ENCODE results near the gene IL17RE.
"Not testable (repeated sequence)": the region's sequence is repeated elsewhere in the genome, so short reads cannot be mapped to it uniquely, and the experiment has no call there.

Gene IL17RE

GRCh38 chr3:9889405-9889804, 13.2 kb upstream of the IL17RE start:
- in situ Hi-C loops (cut with HindIII; ENCODE audit: low sequenced_read_pairs): no loop called here
- H3K4me3 ChIP-seq (ENCODE audit: low read depth, low read length): no peak overlapping the region
- no peak for TF ChIP-seq CTCF (IDR thresholded peaks at IDR 0.05; ENCODE audit: low read depth, low read length)
- no peak for DNase-seq (ENCODE audit: low read depth, low spot score)

GRCh38 chr3:9890249-9891071, 12.2 kb upstream of the IL17RE start, which contains the start of gene JAGN1:
JAGN1 (plus strand) TSS chr3:9890610; CDS start chr3:9890723, 113 bp downstream.
- DNase-seq (ENCODE audit: low read depth, low spot score): peak; percentile 91
- peak within 1 kb of the TSS; percentile 84 for H3K4me3 ChIP-seq (ENCODE audit: low read depth, low read length)
- no peak for TF ChIP-seq CTCF (IDR thresholded peaks at IDR 0.05; ENCODE audit: low read depth, low read length)
- in situ Hi-C loops (cut with HindIII; ENCODE audit: low sequenced_read_pairs): no loop called here

GRCh38 chr3:9891072-9891622, 11.5 kb upstream of the IL17RE start:
- TF ChIP-seq CTCF (IDR thresholded peaks at IDR 0.05; ENCODE audit: low read depth, low read length): no peak
- in situ Hi-C loops (cut with HindIII; ENCODE audit: low sequenced_read_pairs): no loop called here
- peak overlapping the region; percentile 84 for H3K4me3 ChIP-seq (ENCODE audit: low read depth, low read length)
- DNase-seq (ENCODE audit: low read depth, low spot score): no peak

- DNase-seq (ENCODE audit: low read depth, low spot score): no peak
- no peak for TF ChIP-seq CTCF (IDR thresholded peaks at IDR 0.05; ENCODE audit: low read depth, low read length)
- H3K4me3 ChIP-seq (ENCODE audit: low read depth, low read length): no peak overlapping the region
- in situ Hi-C loops (cut with HindIII; ENCODE audit: low sequenced_read_pairs): no loop called here
Measured at GRCh38 chr3:9893739-9894138, 8.9 kb upstream of the IL17RE start.

- DNase-seq (ENCODE audit: low read depth, low spot score); H3K4me3 ChIP-seq (ENCODE audit: low read depth, low read length); in situ Hi-C loops (cut with HindIII; ENCODE audit: low sequenced_read_pairs): not testable (repeated sequence)
Measured at GRCh38 chr3:9895715-9896114, 6.9 kb upstream of the IL17RE start.

GRCh38 chr3:9896755-9897407, 5.8 kb upstream of the IL17RE start:
- DNase-seq (ENCODE audit: low read depth, low spot score); in situ Hi-C loops (cut with HindIII; ENCODE audit: low sequenced_read_pairs); H3K4me3 ChIP-seq (ENCODE audit: low read depth, low read length): not testable (repeated sequence)

- DNase-seq (ENCODE audit: low read depth, low spot score): peak; percentile 34
- in situ Hi-C loops (cut with HindIII; ENCODE audit: low sequenced_read_pairs): no loop called here
- H3K4me3 ChIP-seq (ENCODE audit: low read depth, low read length): no peak overlapping the region
- TF ChIP-seq CTCF (IDR thresholded peaks at IDR 0.05; ENCODE audit: low read depth, low read length): no peak
Measured at GRCh38 chr3:9897408-9898372, 5.0 kb upstream of the IL17RE start.
